SK-N-DZ (cell line): Measurements from ENCODE around the gene FXR1.
"Not testable (repeated sequence)": the region's sequence is repeated elsewhere in the genome, so short reads cannot be mapped to it uniquely, and the experiment has no call there.

Experiments
- DNase-seq: peaks from one replicate; pipeline ENCODE4 v3.0.0-alpha.2; 2015; ENCODE audit warnings: low spot score

Gene FXR1

DNA sequence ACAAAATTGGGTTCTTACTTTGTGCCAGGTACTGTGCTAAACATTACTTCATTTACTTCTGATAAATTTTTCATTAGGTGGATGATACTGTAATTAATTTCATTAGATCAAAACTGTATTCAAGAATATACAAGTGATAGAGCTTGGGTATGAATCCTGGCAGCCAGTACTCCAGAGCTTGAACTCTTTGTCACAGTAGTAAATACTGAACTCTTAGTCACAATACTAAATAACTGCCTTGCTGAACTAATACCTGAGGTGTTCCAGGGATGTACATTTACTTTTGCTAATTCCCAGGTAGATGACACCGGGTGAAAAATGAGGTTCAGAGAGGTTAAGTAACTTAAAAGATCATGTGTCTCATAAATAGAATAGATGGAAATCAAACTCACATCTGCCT is 20.3 kb downstream of the FXR1 start:
- no peak for DNase-seq

DNA sequence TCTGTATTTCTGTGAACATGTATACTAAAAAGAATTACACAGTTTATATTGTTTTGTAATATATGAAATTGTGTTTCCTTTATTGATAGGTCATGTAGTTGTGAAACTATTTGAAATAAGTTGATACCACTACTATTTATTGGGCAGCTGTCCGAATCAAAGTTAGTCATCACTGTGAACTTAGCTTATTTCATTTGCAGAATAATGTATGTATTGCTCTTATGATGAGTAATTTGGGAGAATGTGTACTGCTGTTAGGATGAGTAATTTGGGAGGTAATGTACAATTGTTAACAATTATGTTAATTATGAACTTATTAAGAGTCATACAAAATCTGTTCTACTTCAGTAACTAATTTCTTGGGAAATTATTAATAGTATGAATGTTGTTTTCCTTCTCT is 22.2 kb downstream of the FXR1 start:
- DNase-seq = no peak

DNA sequence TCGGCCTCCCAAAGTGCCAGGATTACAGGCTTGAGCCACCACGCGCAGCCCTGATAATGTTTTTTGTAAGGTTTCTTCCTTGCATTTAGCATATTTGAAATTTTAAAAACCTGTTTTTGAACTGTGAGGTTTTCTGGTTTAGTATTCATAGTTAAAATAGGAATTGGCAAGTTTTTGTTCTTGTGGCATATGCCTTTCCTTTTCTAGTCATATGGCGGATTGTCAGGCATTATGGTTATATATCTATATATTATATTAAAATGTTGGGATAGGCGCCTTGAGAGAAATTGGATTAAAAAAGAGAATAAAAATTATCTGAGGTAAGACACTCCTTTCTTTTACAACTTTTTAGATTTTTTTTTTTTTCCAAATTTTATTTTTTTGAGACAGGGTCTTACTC is 28.4 kb downstream of the FXR1 start:
- no peak for DNase-seq

DNA sequence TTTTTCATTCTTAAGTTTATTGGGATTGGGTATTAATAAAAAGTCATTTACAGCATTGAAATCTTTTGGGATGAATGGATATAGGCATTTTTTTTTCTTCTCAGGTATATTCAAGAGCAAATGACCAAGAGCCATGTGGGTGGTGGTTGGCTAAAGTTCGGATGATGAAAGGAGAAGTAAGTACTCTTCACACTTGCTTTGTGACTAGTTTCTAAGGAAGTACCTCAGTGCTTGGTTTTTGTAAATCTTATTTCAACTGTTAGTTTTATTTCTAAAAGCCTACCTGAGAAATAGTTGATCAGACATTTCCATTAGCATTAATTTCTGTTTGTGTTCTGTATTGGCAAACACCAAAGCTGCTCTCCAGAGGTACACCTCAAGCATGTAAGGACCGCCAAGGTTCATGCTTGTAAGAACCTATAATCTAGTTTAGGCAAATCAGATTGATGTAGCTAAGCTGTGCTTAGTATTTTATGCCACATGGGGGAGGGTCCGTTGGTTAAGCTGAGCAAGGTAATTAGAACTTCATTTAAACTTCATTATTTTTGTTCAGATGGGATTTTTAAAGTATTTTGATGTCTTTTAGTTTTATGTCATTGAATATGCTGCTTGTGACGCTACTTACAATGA is 35.4 kb downstream of the FXR1 start:
- no peak for DNase-seq

DNA sequence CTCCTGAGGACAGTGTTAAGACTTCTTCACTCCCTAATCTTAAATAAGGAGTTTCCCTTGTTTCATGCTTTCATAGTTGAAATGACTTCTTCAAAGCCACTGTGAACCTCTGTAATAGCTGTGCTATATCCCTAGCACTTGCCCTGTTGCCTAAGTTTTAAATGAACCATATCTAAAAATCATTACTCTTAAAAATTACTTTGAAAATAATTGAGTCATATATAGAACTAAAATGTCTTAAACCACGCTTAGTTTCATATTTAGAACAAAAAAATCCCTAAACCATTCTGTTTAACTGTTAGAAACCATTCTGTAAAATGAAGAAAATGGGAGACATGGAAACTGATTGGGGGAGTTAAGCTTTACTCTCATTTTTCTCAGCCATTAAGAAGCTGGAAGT is 47.2 kb downstream of the FXR1 start:
- DNase-seq = no peak

DNA sequence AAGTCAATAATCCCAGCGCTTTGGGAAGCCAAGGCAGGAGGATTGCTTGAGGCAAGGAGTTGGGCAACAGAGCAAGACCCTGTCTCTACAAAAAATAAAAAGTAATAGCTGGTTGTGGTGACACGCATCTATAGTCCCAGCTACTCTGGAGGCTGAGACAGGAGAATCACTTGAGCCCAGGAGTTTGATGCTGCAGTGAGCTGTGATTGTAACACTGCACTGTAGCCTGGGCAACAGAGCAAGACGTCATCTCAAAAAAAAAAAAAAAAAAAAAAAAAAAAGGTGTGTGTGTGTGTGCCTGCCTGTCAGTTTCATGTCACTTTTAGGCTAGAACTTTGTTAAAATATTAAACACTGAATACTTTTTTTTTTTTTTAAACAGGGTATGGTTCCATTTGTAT is 48.6 kb downstream of the FXR1 start:
- no peak for DNase-seq

DNA sequence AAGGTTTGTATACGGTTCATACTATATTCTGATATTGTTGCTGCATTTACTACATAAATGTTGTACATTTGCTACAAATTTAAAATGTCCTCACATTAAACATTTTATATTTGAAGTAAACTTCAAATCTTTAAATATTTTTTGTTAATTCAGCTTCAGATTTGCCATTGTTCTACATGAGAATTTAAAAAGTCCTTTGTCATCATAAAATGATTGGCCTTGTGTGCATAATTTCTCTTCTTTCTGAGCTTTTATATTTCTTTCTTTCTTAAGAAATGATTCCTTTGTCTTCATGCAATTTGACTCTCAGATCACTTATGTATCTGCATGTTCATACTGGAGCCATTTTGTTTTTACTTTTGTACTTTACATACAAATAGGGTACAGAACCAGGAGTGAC is 49.1 kb downstream of the FXR1 start:
- DNase-seq = no peak

DNA sequence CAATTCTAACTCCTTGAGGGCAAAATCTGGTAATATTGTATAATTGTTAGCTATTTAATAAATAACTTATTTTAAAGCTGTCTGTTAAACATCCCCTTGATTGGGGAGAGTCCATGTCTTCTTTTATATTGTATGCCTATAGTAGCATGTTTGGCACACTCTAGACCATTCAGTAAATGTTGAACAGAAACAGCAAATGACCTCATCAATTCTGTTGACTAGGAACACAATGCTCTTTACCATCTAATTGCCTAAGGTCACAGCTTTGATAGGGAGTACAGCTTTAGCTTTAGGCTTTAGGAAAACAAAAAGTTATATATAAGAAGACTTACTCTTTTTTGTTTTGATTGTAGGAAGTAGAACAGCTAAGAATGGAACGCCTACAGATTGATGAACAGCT is 50.1 kb downstream of the FXR1 start:
- DNase-seq = no peak

DNA sequence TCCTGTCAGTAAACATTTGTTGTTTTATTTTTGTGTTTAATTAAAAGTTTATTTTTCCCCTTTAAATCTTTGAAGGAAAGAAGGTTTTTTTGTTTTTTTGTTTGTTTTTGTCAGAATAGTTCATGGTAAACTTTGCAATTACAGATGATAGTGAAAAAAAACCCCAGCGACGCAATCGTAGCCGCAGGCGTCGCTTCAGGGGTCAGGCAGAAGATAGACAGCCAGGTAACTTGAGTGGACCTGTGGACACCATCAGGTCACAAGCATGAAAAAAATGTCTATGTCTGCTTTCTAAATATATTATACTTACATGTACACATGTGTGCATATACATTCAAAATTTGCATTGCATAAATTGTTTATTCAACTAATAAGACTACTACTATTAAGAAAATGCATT is 58.5 kb downstream of the FXR1 start:
- no peak for DNase-seq

DNA sequence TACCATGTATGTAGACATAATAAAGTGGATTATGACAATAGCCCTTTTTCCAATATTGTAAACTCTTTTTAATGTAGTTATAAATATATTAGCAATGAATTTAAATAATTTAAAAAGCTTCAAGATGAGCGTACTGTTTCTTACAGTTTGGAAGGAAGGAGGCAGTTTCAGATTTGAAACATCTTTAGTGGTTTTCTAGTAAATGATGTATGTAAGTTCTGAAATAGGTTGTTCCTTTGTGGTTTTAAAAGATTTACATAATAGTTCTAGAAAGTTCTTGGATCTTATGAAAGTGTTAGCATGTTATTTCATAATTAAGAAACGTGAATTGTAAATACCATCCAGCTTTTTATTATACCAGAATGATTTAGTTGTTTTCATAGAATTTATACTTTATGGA is 61.1 kb downstream of the FXR1 start:
- no peak for DNase-seq

DNA sequence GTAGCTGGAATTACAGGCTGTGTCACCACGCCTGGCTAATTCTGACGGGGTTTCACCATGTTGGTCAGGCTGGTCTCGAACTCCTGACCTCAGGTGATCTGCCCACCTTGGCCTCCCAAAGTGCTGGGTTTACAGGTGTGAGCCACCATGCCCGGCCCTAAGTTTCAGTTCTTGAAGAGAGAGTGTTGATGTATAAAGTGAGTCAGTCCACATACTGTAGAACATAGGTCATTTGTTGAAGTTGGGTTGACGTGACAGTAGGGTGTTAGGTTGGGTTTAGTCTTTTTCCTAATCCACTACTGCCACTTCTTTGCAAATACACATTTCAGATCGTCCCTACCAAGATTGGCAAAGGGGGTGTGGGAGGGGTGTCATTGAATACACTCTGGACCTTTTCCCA is 61.8 kb downstream of the FXR1 start:
- no peak for DNase-seq

DNA sequence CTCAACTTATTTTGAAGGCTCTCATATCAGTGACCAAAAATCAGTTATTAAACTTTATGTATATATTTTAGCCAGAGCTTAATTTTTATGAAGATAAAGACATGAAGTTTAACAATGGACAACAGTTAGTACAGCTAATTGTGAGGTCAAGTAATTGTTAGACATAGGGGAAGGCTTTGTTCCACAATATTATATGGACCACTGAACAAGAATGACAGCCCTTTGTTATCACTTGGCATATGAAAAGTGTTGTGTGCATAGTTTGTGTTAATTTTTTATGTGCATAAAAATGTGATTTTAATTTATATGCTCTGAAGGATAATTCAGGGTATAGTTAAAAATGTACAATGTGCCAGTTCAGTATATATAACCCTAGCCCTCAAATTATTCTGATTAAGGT is 65.0 kb downstream of the FXR1 start:
- no peak for DNase-seq

DNA sequence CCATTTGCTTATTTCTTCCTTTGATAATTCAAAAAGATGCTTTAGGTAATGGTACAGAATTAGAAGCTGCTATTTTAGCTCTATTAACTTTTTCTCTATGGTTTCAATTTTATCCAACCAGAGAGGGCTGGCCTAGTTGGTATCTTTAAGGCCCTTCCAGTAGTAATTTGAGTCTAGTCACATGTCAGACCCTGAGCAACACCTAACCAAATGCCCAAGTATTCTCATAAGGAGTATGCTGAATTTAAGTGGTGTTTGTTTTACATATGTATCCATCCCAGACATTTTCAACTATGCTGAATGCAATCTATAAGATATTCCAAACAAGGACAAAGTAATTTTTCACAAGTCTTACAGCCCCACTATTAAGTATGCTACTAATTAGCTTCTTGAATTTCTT is 67.5 kb downstream of the FXR1 start:
- DNase-seq = no peak

DNA sequence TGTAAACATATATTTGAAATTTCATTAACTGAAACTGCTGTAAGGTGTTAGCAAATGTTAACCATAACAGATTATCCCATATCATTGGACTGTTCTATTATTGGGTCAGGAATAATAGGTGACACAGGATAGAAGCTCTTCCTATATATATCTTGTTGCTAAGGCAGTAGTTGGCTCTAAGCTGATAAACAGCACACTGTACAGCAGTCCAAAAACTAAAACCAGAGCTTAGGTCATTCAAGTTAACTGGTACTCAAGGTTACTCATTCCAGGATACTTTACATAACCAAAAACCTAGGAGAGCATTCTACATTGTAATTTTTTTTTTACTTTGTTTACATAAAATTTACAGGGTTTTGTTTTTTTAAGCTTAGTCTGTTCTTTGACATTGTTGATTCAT is 68.1 kb downstream of the FXR1 start:
- no peak for DNase-seq

DNA sequence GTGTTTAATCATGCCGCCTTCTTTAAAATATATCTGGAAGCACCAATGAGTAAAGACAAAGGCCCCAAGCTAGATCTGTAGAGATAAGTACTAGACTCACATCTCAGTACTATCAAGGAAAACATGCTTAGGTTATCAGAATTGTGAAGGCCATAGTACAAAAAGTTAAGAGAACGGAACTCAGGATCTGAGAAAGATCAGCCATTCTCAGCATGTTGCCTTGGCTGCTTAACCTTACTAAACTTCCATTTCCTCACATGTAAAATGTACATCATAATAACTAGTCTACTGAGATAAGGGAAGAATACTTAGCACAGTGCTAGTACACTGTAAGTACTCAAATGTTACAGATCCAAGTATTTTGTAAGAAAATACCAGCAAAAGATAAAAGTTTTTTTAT is 69.4 kb downstream of the FXR1 start:
- no peak for DNase-seq

DNA sequence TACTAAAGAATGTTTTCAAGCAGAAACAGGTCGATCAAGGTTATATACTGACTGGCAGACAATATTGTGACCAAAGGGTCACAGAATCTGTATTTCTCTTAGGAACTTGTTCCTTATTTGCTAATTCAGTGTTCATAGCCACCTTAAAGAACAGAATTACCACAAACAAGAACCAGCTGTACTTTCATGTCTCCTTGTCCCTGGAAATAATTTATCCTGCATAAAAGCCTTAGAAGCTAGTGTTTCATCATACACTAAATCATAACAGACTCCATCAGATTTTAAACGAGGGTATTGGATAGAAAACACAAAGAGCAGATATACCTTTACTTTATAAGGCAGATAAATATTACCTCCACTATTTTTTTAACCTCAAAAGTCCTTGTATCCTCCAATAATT is 70.7 kb downstream of the FXR1 start:
- DNase-seq = no peak

DNA sequence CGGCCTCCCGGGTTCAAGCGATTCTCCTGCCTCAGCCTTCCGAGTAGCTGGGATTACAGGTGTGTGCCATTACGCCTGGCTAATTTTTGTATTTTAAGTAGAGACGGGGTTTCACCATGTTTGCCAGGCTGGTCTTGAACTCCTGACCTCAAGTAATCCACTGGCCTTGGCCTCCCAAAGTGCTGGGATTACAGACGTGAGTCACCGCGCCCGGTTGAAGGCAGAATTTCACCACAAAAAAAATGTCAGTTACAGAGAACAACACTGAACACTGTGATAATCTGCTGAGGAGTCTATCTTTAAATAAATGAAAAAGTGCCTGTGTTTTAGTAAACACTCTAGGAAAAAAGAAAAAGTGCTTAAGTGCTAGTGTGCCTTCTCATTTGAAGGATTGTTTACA is 73.9 kb downstream of the FXR1 start:
- DNase-seq = not testable (repeated sequence)

DNA sequence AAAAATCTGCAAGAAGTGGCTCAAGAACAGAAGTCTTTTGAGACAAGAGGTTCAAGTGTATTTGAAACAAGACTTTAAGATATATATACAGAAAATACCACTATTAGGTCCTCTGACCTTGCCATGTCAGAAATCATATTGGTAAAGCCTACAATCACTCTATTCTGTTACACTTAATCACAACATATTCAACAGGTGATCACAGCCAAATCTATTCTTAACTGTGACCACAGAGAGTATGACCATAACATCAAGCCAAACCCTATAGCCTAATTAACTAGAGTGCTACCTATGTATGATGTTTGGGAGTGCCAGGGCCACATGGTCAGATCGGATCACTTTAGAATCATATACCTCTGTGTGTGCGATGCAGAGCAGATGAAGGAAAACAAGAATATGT is 74.9 kb downstream of the FXR1 start:
- no peak for DNase-seq

DNA sequence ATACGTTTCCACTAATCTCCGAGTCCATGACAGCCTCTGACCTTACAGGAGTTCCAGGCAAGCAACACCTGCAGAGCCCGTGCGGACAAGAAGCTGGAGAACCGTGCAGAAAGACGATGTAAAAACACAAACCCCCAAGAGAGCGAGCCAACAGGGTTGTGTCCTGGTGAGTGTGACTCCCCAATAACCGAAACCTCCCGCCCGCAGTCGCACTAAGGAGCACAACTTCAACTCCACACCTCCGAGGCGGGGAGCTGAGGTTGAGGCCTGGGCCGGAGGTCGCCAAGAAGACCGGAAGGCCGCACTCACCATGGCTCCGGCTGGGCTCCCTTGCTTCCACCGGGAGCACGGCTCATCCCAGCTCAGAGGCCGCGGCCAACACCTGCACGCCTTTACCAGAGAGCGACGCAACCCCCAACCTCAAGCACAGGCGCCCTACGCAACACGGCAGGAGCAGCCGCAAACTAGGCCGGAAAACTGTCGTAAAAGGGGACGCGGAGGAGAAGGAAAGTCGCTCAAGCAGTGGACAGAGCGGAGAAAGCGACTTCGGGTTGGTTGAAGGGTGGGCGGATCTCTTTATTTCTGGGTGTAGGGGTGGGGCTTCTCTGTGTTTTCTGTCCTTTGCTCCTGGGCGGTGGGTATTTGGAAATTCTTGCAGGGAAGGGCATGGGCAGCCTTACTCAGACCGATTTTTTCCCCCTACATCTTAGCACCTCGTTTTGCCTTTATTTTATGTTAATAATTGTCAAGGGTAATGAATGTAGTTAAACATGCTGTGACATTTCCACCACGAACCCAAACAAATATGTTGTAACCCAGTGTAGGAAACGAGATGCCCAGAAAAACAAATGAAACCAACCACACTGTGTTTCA is 77.1 kb downstream of the FXR1 start, which contains the start of gene DNAJC19:
DNAJC19 (minus strand) TSS at position 446 of the 873 bp plus-strand sequence; CDS start at position 312, 134 bp downstream.
- peak; percentile 99 for DNase-seq

DNA sequence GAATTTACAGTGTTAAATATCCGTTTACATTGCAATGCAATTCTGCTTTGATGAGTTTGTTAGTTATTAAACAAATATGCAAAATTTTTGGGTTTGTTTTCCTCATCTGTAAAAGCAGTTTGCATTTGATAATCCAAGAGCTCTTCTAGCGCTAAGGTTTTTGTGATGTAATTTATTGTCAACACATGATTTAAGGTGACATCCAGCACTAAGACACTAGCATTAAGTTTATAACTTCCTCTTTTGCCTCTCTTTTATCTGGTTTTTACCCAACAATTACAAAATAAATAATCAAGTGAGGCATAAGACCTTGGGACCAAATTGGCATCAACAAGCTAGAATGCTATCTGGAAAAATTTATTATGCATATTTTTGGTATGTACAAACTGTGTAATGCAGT is 78.0 kb downstream of the FXR1 start:
- no peak for DNase-seq

DNA sequence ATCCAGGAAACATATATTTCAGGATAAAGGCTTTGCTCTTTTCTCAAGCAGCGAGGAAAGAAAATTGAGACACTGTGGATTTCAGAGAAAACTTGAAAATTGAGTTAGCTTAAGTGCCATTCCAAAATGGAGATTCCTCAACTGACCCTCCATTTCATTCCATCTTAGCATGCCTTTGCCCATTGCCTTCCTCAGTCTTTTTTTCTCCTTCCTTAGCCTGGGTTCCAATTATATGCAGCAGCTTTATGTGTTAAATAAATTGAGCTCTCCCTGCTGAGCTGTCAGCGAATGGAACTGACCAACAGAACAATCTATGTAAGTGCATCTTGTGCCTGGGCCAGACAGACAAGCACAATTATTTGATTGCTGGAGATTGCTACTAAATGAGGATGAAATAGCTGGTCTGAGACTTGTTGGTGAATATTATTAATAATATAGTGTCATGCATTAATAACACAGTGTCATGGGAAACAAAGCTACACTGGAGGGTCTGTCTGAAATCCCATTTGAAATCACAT is 84.0 kb downstream of the FXR1 start:
- no peak for DNase-seq

DNA sequence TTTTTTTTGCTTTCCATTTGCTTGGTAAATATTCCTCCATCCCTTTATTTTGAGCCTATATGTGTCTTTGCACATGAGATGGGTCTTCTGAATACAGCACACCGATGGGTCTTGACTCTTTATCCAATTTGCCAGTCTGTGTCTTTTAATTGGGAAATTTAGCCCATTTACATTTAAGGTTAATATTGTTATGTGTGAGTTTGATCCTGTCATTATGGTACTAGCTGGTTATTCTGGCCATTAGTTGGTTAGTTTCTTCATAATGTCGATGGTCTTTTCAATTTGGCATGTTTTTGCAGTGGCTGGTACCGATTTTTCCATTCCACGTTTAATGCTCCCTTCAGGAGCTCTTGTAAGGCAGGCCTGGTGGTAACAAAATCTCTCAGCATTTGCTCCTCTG is 89.9 kb downstream of the FXR1 start:
- DNase-seq = not testable (repeated sequence)

DNA sequence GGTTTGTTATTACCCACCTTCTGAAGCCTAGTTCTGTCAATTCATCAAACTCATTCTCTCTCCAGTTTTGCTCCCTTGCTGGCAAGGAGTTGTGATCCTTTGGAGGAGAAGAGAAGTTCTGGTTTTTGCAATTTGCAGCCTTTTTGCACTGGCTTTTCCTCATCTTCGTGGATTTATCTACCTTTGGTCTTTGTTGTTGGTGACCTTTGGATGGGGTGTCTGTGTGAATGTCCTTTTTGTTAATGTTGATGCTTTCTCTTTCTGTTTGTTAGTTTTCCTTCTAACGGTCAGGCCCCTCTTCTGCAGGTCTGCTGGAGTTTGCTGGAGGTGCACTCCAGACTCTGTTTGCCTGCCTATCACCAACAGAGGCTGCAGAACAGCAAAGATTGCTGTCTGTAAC is 91.0 kb downstream of the FXR1 start:
- not testable (repeated sequence) for DNase-seq
